ENCODE measurements around the gene KIAA1143. TPM values are rescaled to one million over a fixed set of nuclear protein-coding genes. Genes with fewer than 3 reads are reported as not detected.

The KIAA1143 gene
- total and polyA plus RNA-seq, 9 of the 15 experiments (the other 6 are each of a cell fraction or from before 2014, with no cell fraction given) = 25.6 to 72.0 (median 42.2) TPM

DNA sequence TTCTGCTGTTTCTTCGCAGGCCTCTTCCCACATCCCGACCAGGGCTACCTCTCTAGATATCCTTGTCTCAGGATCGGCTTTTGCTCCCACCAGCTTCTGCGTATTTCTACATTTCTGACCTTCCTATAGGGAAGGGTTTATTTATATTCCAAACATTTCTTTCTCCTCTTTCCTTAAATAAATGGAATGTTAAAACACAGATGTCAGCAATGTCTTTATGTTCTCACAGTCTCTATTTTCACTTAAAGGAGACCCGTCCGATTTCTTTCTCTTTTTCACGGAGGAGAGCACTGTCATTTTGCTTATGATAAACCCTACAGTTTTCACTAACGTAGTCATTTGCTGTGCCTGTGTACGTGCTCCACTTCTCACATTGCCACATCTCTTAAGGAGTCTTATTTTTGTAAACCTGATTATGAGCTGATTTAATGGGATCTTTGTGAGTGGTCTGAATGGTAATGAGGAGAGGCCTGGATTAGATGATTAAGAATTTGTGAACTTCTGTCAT lies 805 bp upstream of the KIAA1143 start (continued):
- TF ChIP-seq, protein P1, sequence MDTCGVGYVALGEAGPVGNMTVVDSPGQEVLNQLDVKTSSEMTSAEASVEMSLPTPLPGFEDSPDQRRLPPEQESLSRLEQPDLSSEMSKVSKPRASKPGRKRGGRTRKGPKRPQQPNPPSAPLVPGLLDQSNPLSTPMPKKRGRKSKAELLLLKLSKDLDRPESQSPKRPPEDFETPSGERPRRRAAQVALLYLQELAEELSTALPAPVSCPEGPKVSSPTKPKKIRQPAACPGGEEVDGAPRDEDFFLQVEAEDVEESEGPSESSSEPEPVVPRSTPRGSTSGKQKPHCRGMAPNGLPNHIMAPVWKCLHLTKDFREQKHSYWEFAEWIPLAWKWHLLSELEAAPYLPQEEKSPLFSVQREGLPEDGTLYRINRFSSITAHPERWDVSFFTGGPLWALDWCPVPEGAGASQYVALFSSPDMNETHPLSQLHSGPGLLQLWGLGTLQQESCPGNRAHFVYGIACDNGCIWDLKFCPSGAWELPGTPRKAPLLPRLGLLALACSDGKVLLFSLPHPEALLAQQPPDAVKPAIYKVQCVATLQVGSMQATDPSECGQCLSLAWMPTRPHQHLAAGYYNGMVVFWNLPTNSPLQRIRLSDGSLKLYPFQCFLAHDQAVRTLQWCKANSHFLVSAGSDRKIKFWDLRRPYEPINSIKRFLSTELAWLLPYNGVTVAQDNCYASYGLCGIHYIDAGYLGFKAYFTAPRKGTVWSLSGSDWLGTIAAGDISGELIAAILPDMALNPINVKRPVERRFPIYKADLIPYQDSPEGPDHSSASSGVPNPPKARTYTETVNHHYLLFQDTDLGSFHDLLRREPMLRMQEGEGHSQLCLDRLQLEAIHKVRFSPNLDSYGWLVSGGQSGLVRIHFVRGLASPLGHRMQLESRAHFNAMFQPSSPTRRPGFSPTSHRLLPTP (IDR thresholded peaks at IDR 0.05; ENCODE audit: borderline replicate concordance, extremely low read depth, insufficient read length) = no peak
- peak; percentile 57 for TF ChIP-seq ARHGAP35 (IDR thresholded peaks at IDR 0.05; ENCODE audit: partially characterized antibody)

DNA sequence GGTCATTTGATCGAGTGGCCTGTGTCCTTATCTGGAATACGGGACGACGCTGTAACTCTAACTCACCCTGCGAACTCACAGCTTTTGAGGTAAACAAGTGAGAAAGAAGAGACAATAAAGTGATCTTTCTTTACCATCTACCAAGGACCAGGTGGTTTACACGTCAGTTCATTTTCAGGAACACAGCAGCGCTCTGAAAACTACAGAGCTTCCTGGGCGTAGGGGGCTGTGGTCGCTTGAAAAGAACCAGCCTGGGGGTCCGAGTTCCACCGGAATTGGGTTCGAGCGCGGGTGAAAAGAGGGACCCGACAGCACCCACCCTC lies 357 bp downstream of the KIAA1143 start:
- TF ChIP-seq ZNF561 (CRISPR knock-in tag; conservative IDR thresholded peaks at IDR 0.05) (no peak), ZBTB7A (IDR thresholded peaks at IDR 0.05; ENCODE audit: borderline replicate concordance, control insufficient read depth, low read depth, low read length) (peak; percentile 13; the same call in 1 of the 2 replicates)
- Histone ChIP-seq H3K27ac (ENCODE audit: extremely low read depth, low read depth, low read length) (peak overlapping the region; percentile 85), H3K4me1 (replicated peaks in 1 of 2; ENCODE audit: control insufficient read depth in 2 of 2, insufficient read depth in 2 of 2, low read length in 2 of 2) (peaks cover 0 to 4% of the 10 kb centered on the region in 2 experiments; a peak in 3 of 5 replicates), H3K79me2 (ENCODE audit: control insufficient read depth, insufficient read depth, low read length) (peaks cover 95% of the 10 kb centered on the region), H4K20me1 (replicated peaks; ENCODE audit: control insufficient read depth, insufficient read depth, low read length) (no peaks in the 10 kb centered on the region), H3K4me2 (ENCODE audit: insufficient read depth, low read length) (peak overlapping the region; percentile 100), H3K9me3 (replicated peaks; ENCODE audit: control insufficient read depth, insufficient read depth, low read depth, low read length) (peaks cover 32% of the 10 kb centered on the region), H2AFZ (ENCODE audit: low read depth, low read length) (peak overlapping the region; percentile 89), H3K36me3 (ENCODE audit: control insufficient read depth, insufficient read depth, low read length) (peaks cover 56% of the 10 kb centered on the region), H3K9ac (ENCODE audit: insufficient read depth in 1 of 2, low read depth in 2 of 2, low read length in 2 of 2) (peak overlapping the region; percentile 95 to 97), H3K9me1 (ENCODE audit: control insufficient read depth, insufficient read depth, low read length) (no peaks in the 10 kb centered on the region), H3K4me3 (peak overlapping the region; percentile 83), H3K27me3 (ENCODE audit: control insufficient read depth in 2 of 2, insufficient read depth in 2 of 2, low read length in 2 of 2) (no peaks in the 10 kb centered on the region)
- DNase-seq (ENCODE audit: extremely low read depth in 1 of 4, low spot score in 3 of 4) = peak in 3 of 4 experiments; percentile 23 to 34 (median 31)
- ChIA-PET CTCF (ENCODE audit: low intra/inter-chr PET ratio) (no interaction called here), POLR2A (interaction anchor here (0.6 to 2.7 kb wide), 15 partner anchors 9 to 250 kb away, joined by 3 to 7 read pairs (median 4); partner anchors contain the start of genes ZNF197 and ZNF501)
- TSS peak; percentile 48 for BruUV-seq (replicated peaks)
- FAIRE-seq = no peak
- in situ Hi-C loops (cut with MboI) (no loop called here), intact Hi-C loops (cut with micrococcal nuclease) (loop anchor here (5.0 kb wide), 1 partner anchor 216 kb away; the partner anchor contains the start of genes EXOSC7 and ZDHHC3)
- 2% methylated on average over 15 of the region's 15 CpGs for WGBS (ENCODE audit: insufficient coverage, low coverage, missing lambda C conversion rate)
- ATAC-seq = peak; percentile 6

Data from K562 (cell line).